LNCaP clone FGC (cell line): ENCODE data around the gene ZNF385B.

Experiments used
- DNase-seq: peaks from one replicate; pipeline ENCODE4 v3.0.0-alpha.2; 2011; ENCODE audit warnings: low read depth
- H3K4me3 ChIP-seq: 2 replicates; pipeline ENCODE4 v1.5.1; 2011; ENCODE audit warnings: mild to moderate bottlenecking, low read depth, low read length, control low read depth
- TF ChIP-seq, protein P1 (sequence below): IDR thresholded peaks from 2 replicates; pipeline ENCODE4 v1.5.1; 2012; ENCODE audit warnings: mild to moderate bottlenecking; ENCODE audit not compliant: control insufficient read depth, insufficient read depth; ENCODE audit errors: extremely low read depth

Gene ZNF385B

DNA sequence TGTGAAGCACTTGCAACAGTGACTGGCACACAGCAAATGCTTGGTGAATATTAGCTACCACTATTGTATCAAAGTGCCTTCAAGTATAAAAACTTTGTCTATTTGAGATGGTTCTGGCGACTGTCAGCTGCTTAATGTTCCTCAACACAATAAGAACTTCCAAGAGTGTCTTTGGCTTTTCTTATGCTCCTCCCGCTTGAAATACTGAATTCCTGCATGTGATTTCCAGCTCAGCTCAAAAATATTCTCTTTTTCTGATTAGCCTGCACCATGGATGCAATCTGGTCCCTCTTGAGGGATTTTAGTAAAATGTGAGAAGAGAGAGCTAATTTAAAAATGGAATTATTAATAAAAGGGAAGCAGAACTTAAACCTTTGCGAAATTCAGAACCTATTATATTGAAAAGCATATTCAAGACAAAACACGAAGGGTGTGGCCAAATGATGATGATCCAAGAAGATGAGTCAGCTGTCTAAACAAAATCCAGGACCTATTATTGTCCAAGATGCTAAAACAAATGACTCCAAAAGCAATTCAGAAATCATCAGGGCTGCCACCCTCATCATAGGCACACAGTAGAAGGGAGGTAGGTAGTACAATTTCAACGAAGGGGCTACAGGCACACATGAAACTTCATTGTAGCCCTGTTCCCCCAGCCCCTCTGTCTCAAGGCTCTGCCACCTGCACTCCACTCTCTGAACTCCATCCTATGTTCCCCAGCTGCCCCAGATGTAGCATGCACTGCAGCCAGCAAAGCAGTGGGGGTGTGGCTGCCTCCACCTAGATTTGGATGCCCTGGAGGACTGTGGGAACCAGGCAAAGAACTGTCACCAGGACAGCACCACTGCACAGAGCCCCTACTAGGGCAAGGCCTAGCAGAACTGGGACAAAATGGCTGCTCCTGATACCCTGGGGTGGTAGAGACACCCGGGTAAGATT lies 190.1 kb downstream of the ZNF385B start:
- TF ChIP-seq, protein P1, sequence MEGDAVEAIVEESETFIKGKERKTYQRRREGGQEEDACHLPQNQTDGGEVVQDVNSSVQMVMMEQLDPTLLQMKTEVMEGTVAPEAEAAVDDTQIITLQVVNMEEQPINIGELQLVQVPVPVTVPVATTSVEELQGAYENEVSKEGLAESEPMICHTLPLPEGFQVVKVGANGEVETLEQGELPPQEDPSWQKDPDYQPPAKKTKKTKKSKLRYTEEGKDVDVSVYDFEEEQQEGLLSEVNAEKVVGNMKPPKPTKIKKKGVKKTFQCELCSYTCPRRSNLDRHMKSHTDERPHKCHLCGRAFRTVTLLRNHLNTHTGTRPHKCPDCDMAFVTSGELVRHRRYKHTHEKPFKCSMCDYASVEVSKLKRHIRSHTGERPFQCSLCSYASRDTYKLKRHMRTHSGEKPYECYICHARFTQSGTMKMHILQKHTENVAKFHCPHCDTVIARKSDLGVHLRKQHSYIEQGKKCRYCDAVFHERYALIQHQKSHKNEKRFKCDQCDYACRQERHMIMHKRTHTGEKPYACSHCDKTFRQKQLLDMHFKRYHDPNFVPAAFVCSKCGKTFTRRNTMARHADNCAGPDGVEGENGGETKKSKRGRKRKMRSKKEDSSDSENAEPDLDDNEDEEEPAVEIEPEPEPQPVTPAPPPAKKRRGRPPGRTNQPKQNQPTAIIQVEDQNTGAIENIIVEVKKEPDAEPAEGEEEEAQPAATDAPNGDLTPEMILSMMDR = no peak
- no peak for DNase-seq

DNA sequence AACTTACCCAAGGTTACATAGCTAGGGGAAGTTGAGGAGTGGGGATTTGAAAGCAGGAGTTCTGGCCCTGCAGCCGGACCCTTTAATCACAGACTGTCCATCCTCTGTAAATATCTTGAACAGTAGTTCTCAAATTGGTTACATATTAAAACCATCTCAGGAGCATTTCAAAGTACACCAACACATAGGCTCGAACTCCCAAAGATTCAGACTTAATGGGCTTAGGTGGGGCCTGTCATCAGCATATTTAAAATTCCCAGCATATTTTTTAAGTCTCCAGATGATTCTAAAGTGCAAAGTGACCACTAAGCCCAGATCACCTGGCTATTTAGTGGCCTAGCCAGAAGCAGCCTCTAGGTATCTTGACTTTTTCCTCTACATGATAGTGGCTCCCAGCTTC lies 192.2 kb downstream of the ZNF385B start:
- TF ChIP-seq, protein P1 = no peak
- no peak for DNase-seq
- H3K4me3 ChIP-seq = no peak overlapping the region

More for the DNA sequence above, 190.1 kb downstream of the ZNF385B start:
- no peak overlapping the region for H3K4me3 ChIP-seq

DNA sequence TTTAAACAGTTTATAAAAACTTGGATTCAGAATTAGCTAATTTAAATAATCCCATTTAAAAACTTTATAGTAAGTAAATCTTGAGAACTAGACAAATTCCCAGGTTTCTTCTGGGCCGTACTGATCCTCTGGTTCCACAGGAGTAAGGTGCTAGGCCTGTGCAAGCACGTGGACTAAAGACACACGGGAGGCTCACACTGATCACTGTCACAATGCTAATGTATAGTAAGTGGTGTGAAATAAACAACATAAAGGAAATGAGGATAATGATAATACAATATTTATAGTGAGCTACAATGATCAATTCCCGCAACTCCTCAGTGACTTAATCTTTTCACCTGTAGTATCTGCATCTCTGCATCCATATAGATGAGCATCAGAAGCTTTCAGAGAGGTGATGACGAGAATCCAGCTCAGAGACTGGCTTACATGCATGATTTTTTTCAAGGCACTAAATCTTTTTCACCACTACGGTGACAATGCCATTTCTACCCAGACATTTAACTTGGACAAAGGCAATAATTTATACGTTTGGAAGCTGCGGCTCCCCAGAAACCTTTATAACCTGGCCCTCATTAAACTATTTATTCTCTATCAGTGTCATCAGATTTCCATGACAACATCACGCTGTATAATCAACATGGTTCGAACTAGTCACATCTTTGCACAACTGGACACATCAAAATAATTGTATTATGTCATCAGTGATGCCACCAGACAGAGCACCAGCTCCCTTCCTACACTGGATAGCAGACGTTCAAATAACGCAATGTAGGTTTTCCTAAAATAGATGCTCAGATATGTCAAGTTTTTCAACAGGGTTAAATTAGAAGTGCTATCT lies 196.2 kb downstream of the ZNF385B start:
- TF ChIP-seq, protein P1 = no peak
- DNase-seq = no peak
- no peak overlapping the region for H3K4me3 ChIP-seq

DNA sequence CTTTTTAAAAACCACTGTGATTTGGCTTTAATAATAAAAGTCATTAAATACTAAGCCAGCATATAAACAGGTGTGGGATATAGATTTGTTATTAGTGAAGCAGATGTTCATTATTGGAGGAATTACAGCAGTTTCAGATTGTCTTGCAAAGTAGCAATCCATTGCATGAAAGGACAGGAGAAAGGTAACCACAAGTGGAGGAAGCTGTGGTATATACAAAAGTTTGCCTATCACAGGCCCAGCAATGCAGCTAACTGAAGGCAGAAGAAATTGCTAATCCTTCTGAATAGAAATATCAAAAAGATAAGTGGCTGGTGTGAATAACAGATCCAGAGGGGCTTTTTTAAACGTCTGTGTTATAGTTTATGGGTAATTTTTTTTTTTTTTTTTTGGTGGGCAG lies 199.4 kb downstream of the ZNF385B start:
- TF ChIP-seq, protein P1 = no peak
- no peak overlapping the region for H3K4me3 ChIP-seq
- DNase-seq = no peak

DNA sequence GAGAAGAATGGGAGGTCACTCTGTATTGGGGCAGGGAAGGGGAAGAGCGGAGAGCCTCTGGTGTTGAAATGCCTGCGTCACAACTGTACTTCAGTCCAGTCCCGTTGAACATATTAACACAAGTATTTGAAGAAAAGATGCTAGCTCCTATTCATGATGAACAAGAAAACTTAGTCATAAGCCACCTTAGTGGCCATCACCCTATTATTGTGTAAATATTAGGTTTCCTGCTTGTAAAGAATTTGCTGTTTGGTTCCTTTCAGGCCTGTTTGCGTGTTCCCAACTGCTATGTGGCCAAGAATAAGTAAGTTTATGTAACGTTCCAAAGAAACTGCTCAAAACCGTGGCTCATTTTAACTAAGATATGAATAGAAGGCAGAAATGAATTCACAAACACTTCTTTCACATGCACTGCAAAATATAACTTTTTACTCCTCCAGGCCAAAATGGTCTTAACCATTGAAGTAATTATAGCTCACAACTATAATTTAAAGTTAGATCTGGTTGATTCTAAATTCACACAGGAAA lies 204.3 kb downstream of the ZNF385B start:
- TF ChIP-seq, protein P1 = no peak
- no peak overlapping the region for H3K4me3 ChIP-seq
- no peak for DNase-seq

GRCh38 chr2:179655627-179656026 lies 205.8 kb downstream of the ZNF385B start:
- no peak for DNase-seq
- H3K4me3 ChIP-seq = no peak overlapping the region
- TF ChIP-seq, protein P1 = no peak
